ENCODE measurements around the gene FYN. TPM values are rescaled to one million over a fixed set of nuclear protein-coding genes. Genes with fewer than 3 reads are reported as not detected.

The FYN gene
- total and polyA plus RNA-seq, 9 of the 15 experiments (the other 6 are each of a cell fraction or from before 2014, with no cell fraction given): 2.9 to 22.1 (median 11.4) TPM

DNA sequence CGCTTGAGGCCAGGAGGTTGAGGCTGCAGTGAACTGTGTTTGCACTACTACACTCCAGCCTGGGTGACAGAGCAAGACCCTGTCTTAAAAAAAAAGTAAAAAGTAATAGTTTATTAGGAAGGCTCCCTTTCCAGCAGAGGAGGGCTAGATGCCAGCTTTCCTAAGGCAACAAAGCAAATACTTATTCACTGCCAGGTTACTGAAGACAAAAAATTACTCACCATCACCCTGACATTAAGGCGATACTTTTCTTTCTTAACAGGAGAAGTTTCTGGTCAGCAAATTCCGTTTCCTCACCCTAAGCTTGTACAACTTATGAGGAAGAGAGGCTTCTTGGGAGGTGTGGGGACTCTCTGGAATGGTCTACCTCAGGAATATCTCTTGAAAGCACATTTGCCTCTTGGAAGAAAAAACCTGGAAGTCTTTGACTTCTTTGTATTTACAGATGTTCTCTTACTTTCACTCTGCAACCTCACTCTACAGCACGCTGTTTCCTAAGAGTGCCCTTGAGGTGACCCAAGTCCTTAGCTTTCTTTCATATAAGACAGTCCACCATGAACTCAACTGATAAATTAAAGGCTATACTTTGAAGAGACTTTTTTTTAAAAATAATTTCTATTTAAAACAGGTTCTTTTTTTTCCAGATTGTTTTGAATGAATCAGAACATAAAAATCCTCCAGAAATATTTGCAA lies 214.6 kb downstream of the FYN start:
- in situ Hi-C loops (cut with MboI): no loop called here
- ChIA-PET POLR2A (interaction anchor here (0.7 kb wide), 1 partner anchor 52 kb away, joined by 3 read pairs; no protein-coding TSS in a partner anchor), CTCF (ENCODE audit: low intra/inter-chr PET ratio) (no interaction called here)
- H3K4me3 ChIP-seq: no peak overlapping the region
- H4K20me1 ChIP-seq (replicated peaks; ENCODE audit: control insufficient read depth, insufficient read depth, low read length): no peaks in the 10 kb centered on the region; the same call in 1 of the 2 replicates
- H2AFZ ChIP-seq (ENCODE audit: low read depth, low read length): no peak overlapping the region
- ATAC-seq: no peak
- H3K4me1 ChIP-seq (replicated peaks in 1 of 2; ENCODE audit: control insufficient read depth in 2 of 2, insufficient read depth in 2 of 2, low read length in 2 of 2): peaks cover 5 to 11% of the 10 kb centered on the region in 2 experiments
- H3K9ac ChIP-seq (ENCODE audit: insufficient read depth in 1 of 2, low read depth in 2 of 2, low read length in 2 of 2): no peak overlapping the region
- peaks cover 2 to 24% of the 10 kb centered on the region in 2 experiments; a peak in 3 of 5 replicates for H3K27me3 ChIP-seq (ENCODE audit: control insufficient read depth in 2 of 2, insufficient read depth in 2 of 2, low read length in 2 of 2)
- H3K36me3 ChIP-seq (ENCODE audit: control insufficient read depth, insufficient read depth, low read length): no peaks in the 10 kb centered on the region
- H3K9me3 ChIP-seq (replicated peaks; ENCODE audit: control insufficient read depth, insufficient read depth, low read depth, low read length): no peaks in the 10 kb centered on the region
- no peak overlapping the region for H3K4me2 ChIP-seq (ENCODE audit: insufficient read depth, low read length)
- intact Hi-C loops (cut with micrococcal nuclease): no loop called here
- 22% methylated on average over 4 of the region's 4 CpGs for whole genome bisulfite sequencing (ENCODE audit: insufficient coverage, low coverage, missing lambda C conversion rate)
- DNase-seq (ENCODE audit: extremely low read depth in 1 of 4, low spot score in 3 of 4): no peak
- H3K79me2 ChIP-seq (ENCODE audit: control insufficient read depth, insufficient read depth, low read length): no peaks in the 10 kb centered on the region
- H3K9me1 ChIP-seq (ENCODE audit: control insufficient read depth, insufficient read depth, low read length): no peaks in the 10 kb centered on the region
- TF ChIP-seq, protein P1, sequence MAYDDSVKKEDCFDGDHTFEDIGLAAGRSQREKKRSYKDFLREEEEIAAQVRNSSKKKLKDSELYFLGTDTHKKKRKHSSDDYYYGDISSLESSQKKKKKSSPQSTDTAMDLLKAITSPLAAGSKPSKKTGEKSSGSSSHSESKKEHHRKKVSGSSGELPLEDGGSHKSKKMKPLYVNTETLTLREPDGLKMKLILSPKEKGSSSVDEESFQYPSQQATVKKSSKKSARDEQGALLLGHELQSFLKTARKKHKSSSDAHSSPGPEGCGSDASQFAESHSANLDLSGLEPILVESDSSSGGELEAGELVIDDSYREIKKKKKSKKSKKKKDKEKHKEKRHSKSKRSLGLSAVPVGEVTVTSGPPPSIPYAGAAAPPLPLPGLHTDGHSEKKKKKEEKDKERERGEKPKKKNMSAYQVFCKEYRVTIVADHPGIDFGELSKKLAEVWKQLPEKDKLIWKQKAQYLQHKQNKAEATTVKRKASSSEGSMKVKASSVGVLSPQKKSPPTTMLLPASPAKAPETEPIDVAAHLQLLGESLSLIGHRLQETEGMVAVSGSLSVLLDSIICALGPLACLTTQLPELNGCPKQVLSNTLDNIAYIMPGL (CRISPR knock-in tag; IDR thresholded peaks at IDR 0.05): no peak
- no peak overlapping the region for H3K27ac ChIP-seq (ENCODE audit: extremely low read depth, low read depth, low read length)
- BruUV-seq (replicated peaks): no TSS peak
- no peak for FAIRE-seq

DNA sequence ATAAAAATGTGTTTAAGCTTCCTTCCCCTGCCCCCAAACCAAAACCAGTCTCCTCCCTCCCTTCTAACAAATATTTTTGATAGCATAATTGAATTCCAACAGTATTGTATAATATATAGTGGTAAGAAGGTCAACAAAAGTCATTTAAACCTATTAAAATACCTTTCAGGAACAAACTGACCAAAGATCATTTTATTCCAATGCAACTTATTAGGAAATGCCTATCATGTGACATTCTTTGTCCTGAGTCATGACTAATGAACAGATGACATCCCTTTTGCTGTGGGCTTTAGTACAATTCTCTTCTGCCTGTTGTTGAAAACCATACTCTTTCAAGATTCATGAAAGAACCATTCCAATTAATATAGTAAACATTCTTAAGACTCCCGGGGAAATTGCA lies 216.1 kb downstream of the FYN start:
- H3K9ac ChIP-seq (ENCODE audit: insufficient read depth in 1 of 2, low read depth in 2 of 2, low read length in 2 of 2): no peak overlapping the region
- WGBS (ENCODE audit: insufficient coverage, low coverage, missing lambda C conversion rate): 0% methylated on average over 1 of the region's 1 CpG
- H2AFZ ChIP-seq (ENCODE audit: low read depth, low read length): no peak overlapping the region
- H3K4me3 ChIP-seq: no peak overlapping the region
- no peaks in the 10 kb centered on the region for H3K9me3 ChIP-seq (replicated peaks; ENCODE audit: control insufficient read depth, insufficient read depth, low read depth, low read length)
- no peak for ATAC-seq
- H3K9me1 ChIP-seq (ENCODE audit: control insufficient read depth, insufficient read depth, low read length): no peaks in the 10 kb centered on the region
- POLR2A ChIA-PET: no interaction called here
- no peak overlapping the region for H3K27ac ChIP-seq (ENCODE audit: extremely low read depth, low read depth, low read length)
- intact Hi-C loops (cut with micrococcal nuclease): no loop called here
- in situ Hi-C loops (cut with MboI): no loop called here
- BruUV-seq (replicated peaks): no TSS peak
- FAIRE-seq: no peak
- no peaks in the 10 kb centered on the region for H3K36me3 ChIP-seq (ENCODE audit: control insufficient read depth, insufficient read depth, low read length)
- CTCF ChIA-PET (ENCODE audit: low intra/inter-chr PET ratio): no interaction called here
- H3K79me2 ChIP-seq (ENCODE audit: control insufficient read depth, insufficient read depth, low read length): no peaks in the 10 kb centered on the region
- H3K4me2 ChIP-seq (ENCODE audit: insufficient read depth, low read length): no peak overlapping the region
- H3K27me3 ChIP-seq (ENCODE audit: control insufficient read depth in 2 of 2, insufficient read depth in 2 of 2, low read length in 2 of 2): peaks cover 0 to 11% of the 10 kb centered on the region in 2 experiments; a peak in 2 of 5 replicates
- H4K20me1 ChIP-seq (replicated peaks; ENCODE audit: control insufficient read depth, insufficient read depth, low read length): no peaks in the 10 kb centered on the region; the same call in 1 of the 2 replicates
- no peak for DNase-seq (ENCODE audit: extremely low read depth in 1 of 4, low spot score in 3 of 4)
- peaks cover 0 to 7% of the 10 kb centered on the region in 2 experiments; a peak in 2 of 5 replicates for H3K4me1 ChIP-seq (replicated peaks in 1 of 2; ENCODE audit: control insufficient read depth in 2 of 2, insufficient read depth in 2 of 2, low read length in 2 of 2)
- TF ChIP-seq HNRNPLL (IDR thresholded peaks at IDR 0.05; ENCODE audit: low read depth, low read length, poor library complexity, severe bottlenecking) (no peak), RBM34 (IDR thresholded peaks at IDR 0.05; ENCODE audit: borderline replicate concordance, insufficient read depth, low read length) (no peak)
- TF ChIP-seq, protein P2, sequence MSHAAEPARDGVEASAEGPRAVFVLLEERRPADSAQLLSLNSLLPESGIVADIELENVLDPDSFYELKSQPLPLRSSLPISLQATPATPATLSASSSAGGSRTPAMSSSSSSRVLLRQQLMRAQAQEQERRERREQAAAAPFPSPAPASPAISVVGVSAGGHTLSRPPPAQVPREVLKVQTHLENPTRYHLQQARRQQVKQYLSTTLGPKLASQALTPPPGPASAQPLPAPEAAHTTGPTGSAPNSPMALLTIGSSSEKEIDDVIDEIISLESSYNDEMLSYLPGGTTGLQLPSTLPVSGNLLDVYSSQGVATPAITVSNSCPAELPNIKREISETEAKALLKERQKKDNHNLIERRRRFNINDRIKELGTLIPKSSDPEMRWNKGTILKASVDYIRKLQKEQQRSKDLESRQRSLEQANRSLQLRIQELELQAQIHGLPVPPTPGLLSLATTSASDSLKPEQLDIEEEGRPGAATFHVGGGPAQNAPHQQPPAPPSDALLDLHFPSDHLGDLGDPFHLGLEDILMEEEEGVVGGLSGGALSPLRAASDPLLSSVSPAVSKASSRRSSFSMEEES (CRISPR knock-in tag; IDR thresholded peaks at IDR 0.05): peak; percentile 58; the same call in 1 of the 2 replicates

Data from K562 (cell line).